Measurements from ENCODE around the gene TTC21B. TPM values are rescaled to one million over a fixed set of nuclear protein-coding genes. Genes with fewer than 3 reads are reported as not detected.

Gene TTC21B
- total and polyA plus RNA-seq, 10 of the 15 experiments (the other 5 are each of a cell fraction or from before 2014, with no cell fraction given), result 2.7 to 22.4 (median 11.3) TPM

GRCh38 chr2:165886487-165887146, 67.0 kb downstream of the TTC21B start:
- ChIA-PET SMC1A (ENCODE audit: uncharacterized antibody, unreplicated experiment) (interaction anchor here (1.1 to 3.2 kb wide), 2 partner anchors 12 to 24 kb away, joined by 3 to 12 read pairs; no protein-coding TSS in a partner anchor), RAD21 (ENCODE audit: unreplicated experiment) (no interaction called here), CTCF (no interaction called here), POLR2A (no interaction called here)
- intact Hi-C loops (cut with micrococcal nuclease; ENCODE audit: unreplicated experiment) (no loop called here), in situ Hi-C loops (cut with MboI) (no loop called here)
- no peak for FAIRE-seq
- BruUV-seq (replicated peaks), result no TSS peak
- 98% methylated on average over 3 of the region's 3 CpGs for WGBS (ENCODE audit: insufficient coverage, insufficient replicate concordance, low lambda C conversion rate, missing lambda C conversion rate)
- no peak for DNase-seq (ENCODE audit: low read depth, low spot score)
- H3K36me3 ChIP-seq (ENCODE audit: control insufficient read depth in 2 of 2, insufficient read depth in 2 of 2, low read length in 1 of 2), result peaks cover 0 to 13% of the 10 kb centered on the region in 2 experiments; a peak in 2 of 4 replicates
- no peaks in the 10 kb centered on the region for H4K20me1 ChIP-seq (ENCODE audit: control insufficient read depth, insufficient read depth)
- TF ChIP-seq ESRRA (IDR thresholded peaks at IDR 0.05; ENCODE audit: low read length) (no peak), PAX5 (IDR thresholded peaks at IDR 0.05; ENCODE audit: borderline replicate concordance, low read depth, low read length) (no peak), SMARCA5 (IDR thresholded peaks at IDR 0.05) (no peak), ZNF274 (IDR thresholded peaks at IDR 0.05; ENCODE audit: insufficient read depth, insufficient read length) (no peak)
- H3K4me3 ChIP-seq, result no peak overlapping the region
- H3K27ac ChIP-seq (ENCODE audit: control insufficient read depth, insufficient read depth), result no peak overlapping the region
- H3K27me3 ChIP-seq (replicated peaks in 1 of 2; ENCODE audit: control insufficient read depth in 2 of 2, insufficient read depth in 2 of 2, low read length in 1 of 2), result no peaks in the 10 kb centered on the region
- H3K4me2 ChIP-seq (ENCODE audit: control insufficient read depth, insufficient read depth), result no peak overlapping the region
- no peak overlapping the region for H3K9ac ChIP-seq (ENCODE audit: control insufficient read depth, insufficient read depth, low read length)
- no peaks in the 10 kb centered on the region for H3K9me3 ChIP-seq (replicated peaks; ENCODE audit: control insufficient read depth, insufficient read depth, low read length)
- no peak overlapping the region for H2AFZ ChIP-seq (ENCODE audit: control insufficient read depth, low read depth, low read length)
- no peaks in the 10 kb centered on the region for H3K79me2 ChIP-seq (ENCODE audit: control insufficient read depth, insufficient read depth, low read length)
- no peak for ATAC-seq
- no peaks in the 10 kb centered on the region for H3K4me1 ChIP-seq (ENCODE audit: control insufficient read depth, insufficient read depth, low read length)

Measured in GM12878 (cell line).